ENCODE measurements around the gene RFX5. TPM values are rescaled to one million over a fixed set of nuclear protein-coding genes. Genes with fewer than 3 reads are reported as not detected.

RFX5 gene
- total and polyA plus RNA-seq, 2 experiments from 2014 or later: 13.3 to 44.5 TPM

- Histone ChIP-seq H2AFZ (no peak overlapping the region), H3K4me3 (no peak overlapping the region), H3K36me3 (ENCODE audit: insufficient read depth) (no peaks in the 10 kb centered on the region), H3K27ac (ENCODE audit: low read depth) (no peak overlapping the region), H3K27me3 (ENCODE audit: insufficient read depth) (no peaks in the 10 kb centered on the region), H3K4me2 (no peak overlapping the region), H3F3A (replicated peaks; ENCODE audit: low read depth) (no peaks in the 10 kb centered on the region), H4K20me1 (replicated peaks; ENCODE audit: insufficient read depth) (no peaks in the 10 kb centered on the region), H3K9me2 (ENCODE audit: insufficient read depth) (no peaks in the 10 kb centered on the region), H3K79me2 (replicated peaks; ENCODE audit: insufficient read depth) (no peaks in the 10 kb centered on the region), H3K4me1 (ENCODE audit: insufficient read depth) (no peaks in the 10 kb centered on the region)
- no peaks in the 10 kb centered on the region for H3K4me1 Mint-ChIP-seq
- TF ChIP-seq NANOG (IDR thresholded peaks at IDR 0.05; ENCODE audit: borderline replicate concordance): no peak
- no peak for TF ChIP-seq ZNF331 (CRISPR knock-in tag; IDR thresholded peaks at IDR 0.05; ENCODE audit: low read depth)
- TF ChIP-seq CREB1 (CRISPR knock-in tag; IDR thresholded peaks at IDR 0.05; ENCODE audit: low read depth): no peak
- TF ChIP-seq POLR2AphosphoS5 (IDR thresholded peaks at IDR 0.05; ENCODE audit: low read depth): no peak
- no peak for TF ChIP-seq REST (IDR thresholded peaks at IDR 0.05; ENCODE audit: unreplicated experiment)
- no peak for TF ChIP-seq ZNF114 (CRISPR knock-in tag; IDR thresholded peaks at IDR 0.05)
- TF ChIP-seq STAT1 (IDR thresholded peaks at IDR 0.05; ENCODE audit: unreplicated experiment): no peak
- no peak for TF ChIP-seq EZH2phosphoT487 (IDR thresholded peaks at IDR 0.05; ENCODE audit: unreplicated experiment)
- TF ChIP-seq JUNB (IDR thresholded peaks at IDR 0.05; ENCODE audit: unreplicated experiment): no peak
- no peak for TF ChIP-seq EZH2 (IDR thresholded peaks at IDR 0.05; ENCODE audit: low read depth, unreplicated experiment)
- no peak for TF ChIP-seq ETS1 (IDR thresholded peaks at IDR 0.05)
- TF ChIP-seq ZNF462 (CRISPR knock-in tag; IDR thresholded peaks at IDR 0.05): no peak
- no peak for TF ChIP-seq CTCF (conservative IDR thresholded peaks at IDR 0.05; ENCODE audit: low read depth in 2 of 2)
- H3K27me3 Mint-ChIP-seq (ENCODE audit: insufficient read depth, low read depth, poor library complexity): peaks cover 6% of the 10 kb centered on the region
- H3K9me3 Mint-ChIP-seq: peaks cover 37% of the 10 kb centered on the region
- peaks cover 45% of the 10 kb centered on the region for H3K36me3 Mint-ChIP-seq (ENCODE audit: low read depth)
- no peak overlapping the region for H3K27ac Mint-ChIP-seq
- no peak overlapping the region for H3K4me3 Mint-ChIP-seq
- ATAC-seq (no peak), DNase-seq (ENCODE audit: low spot score) (no peak)
Observed at GRCh38 chr1:151362308-151363155, 15.5 kb upstream of the RFX5 start.
